HepG2 (cell line): ENCODE results near the gene GSTM1. TPM values are rescaled to one million over a fixed set of nuclear protein-coding genes. Genes with fewer than 3 reads are reported as not detected.

Source experiments
- ATAC-seq: fragments of 200-7000 bp; cut with Tn5 transposase; 3 replicates; pipeline ENCODE4 v1.9.1; 2020; ENCODE audit warnings: mild to moderate bottlenecking, moderate library complexity
- BruUV-seq: library from RNA; stranded (reverse); fragments of 400-500 nt; replicated peaks from 2 replicates; lab custom pipeline; 2021; lab: Mats Ljungman, UMichigan
- CTCF ChIA-PET: fragments of 300-600 bp; formaldehyde crosslinking; extraction: SDS; loops from one replicate; lab custom pipeline; 2021; ENCODE audit warnings: low total read pairs, inconsistent platforms, low intra/inter-chr PET ratio; lab: Yijun Ruan, JAX
- POLR2A ChIA-PET: fragments of 350-600 bp; sonication (Branson Sonifier 250); formaldehyde crosslinking; loops from one replicate; lab custom pipeline; 2020; ENCODE audit warnings: antibody characterized with exemption, inconsistent platforms; lab: Yijun Ruan, JAX
- DNase-seq: peaks from one replicate; pipeline ENCODE4 v3.0.0-alpha.2; 2015; ENCODE audit warnings: low spot score
- FAIRE-seq: peaks from 3 replicates; lab custom pipeline; 2011; peaks lifted over from hg19 to GRCh38; lab: Jason Lieb, UNC
- H2AFZ ChIP-seq: one replicate; pipeline ENCODE4 v1.6.1; 2011; ENCODE audit warnings: low read length, inconsistent platforms
- H3K27ac ChIP-seq: fragments of 300-600 bp; 3 replicates; pipeline ENCODE4 v1.8.0; 2011; ENCODE audit warnings: mixed run types, mild to moderate bottlenecking, mixed read lengths, low read length, inconsistent platforms; ENCODE audit not compliant: insufficient read depth; ENCODE audit errors: extremely low read length
- H3K27me3 ChIP-seq, 2 experiments: fragments of 200-600 bp in 1 of 2; 2 replicates in 1 of 2; 3 replicates in 1 of 2; pipeline versions ENCODE4 v1.6.0 to v1.8.0; 2011; ENCODE audit warnings: low read length in 2 of 2, mild to moderate bottlenecking in 2 of 2, moderate library complexity in 2 of 2, inconsistent platforms in 1 of 2; ENCODE audit not compliant: insufficient read depth in 2 of 2, control insufficient read depth in 1 of 2
- H3K36me3 ChIP-seq, 2 experiments: fragments of 200-600 bp in 1 of 2; replicated peaks in 1 of 2; 2 replicates in 1 of 2; 3 replicates in 1 of 2; pipeline versions ENCODE4 v1.5.1 to v1.8.0; 2011; ENCODE audit warnings: low read length in 2 of 2, inconsistent platforms in 1 of 2; ENCODE audit not compliant: insufficient read depth in 2 of 2, control insufficient read depth in 1 of 2
- H3K4me1 ChIP-seq: 2 replicates; pipeline ENCODE4 v1.5.1; 2012; ENCODE audit warnings: low read length, inconsistent platforms; ENCODE audit not compliant: insufficient read depth
- H3K4me2 ChIP-seq: 2 replicates; pipeline ENCODE4 v1.6.0; 2011; ENCODE audit warnings: low read depth, low read length, inconsistent platforms
- H3K4me3 ChIP-seq, 3 experiments: fragments of 200-600 bp in 1 of 3; sonication (generic), shearing (Covaris generic) in 1 of 3; replicated peaks in 1 of 3; 2 replicates each; pipeline ENCODE4 v1.5.1; 2011 to 2016; ENCODE audit warnings: low read length in 3 of 3, inconsistent platforms in 2 of 3, low read depth in 2 of 3, mild to moderate bottlenecking in 2 of 3, control low read depth in 1 of 3, mixed read lengths in 1 of 3; ENCODE audit not compliant: insufficient read depth in 1 of 3
- H3K79me2 ChIP-seq: one replicate; pipeline ENCODE4 v1.6.1; 2011; ENCODE audit warnings: low read length, inconsistent platforms; ENCODE audit not compliant: insufficient read depth
- H3K9ac ChIP-seq: 2 replicates; pipeline ENCODE4 v1.6.0; 2011; ENCODE audit warnings: mild to moderate bottlenecking, low read depth, low read length, inconsistent platforms; ENCODE audit not compliant: insufficient read depth
- H3K9me3 ChIP-seq: 2 replicates; pipeline ENCODE4 v1.5.1; 2012; ENCODE audit warnings: mild to moderate bottlenecking, low read length
- H4K20me1 ChIP-seq: 2 replicates; pipeline ENCODE4 v1.6.0; 2011; ENCODE audit warnings: inconsistent platforms, mild to moderate bottlenecking, low read length, moderate library complexity; ENCODE audit not compliant: insufficient read depth
- FOXM1 ChIP-seq: sonication (generic); formaldehyde crosslinking; IDR thresholded peaks from 2 replicates; pipeline ENCODE4 v1.5.0; 2020; ENCODE audit warnings: missing genetic modification reagents
- HNRNPH1 ChIP-seq: fragments of 200-400 bp; formaldehyde crosslinking; optimal IDR thresholded peaks from 2 replicates; pipeline ENCODE3; 2017; ENCODE audit warnings: mild to moderate bottlenecking, low read depth, low read length
- HOXA3 ChIP-seq: sonication (generic); formaldehyde crosslinking; IDR thresholded peaks from 2 replicates; pipeline ENCODE4 v1.5.0; 2020; ENCODE audit warnings: missing genetic modification reagents
- ISX ChIP-seq: sonication (generic); formaldehyde crosslinking; conservative IDR thresholded peaks from 2 replicates; pipeline ENCODE4 v1.5.0; 2020; ENCODE audit warnings: missing genetic modification reagents
- KDM1A ChIP-seq: IDR thresholded peaks from 2 replicates; pipeline ENCODE4 v1.6.1; 2016; ENCODE audit warnings: missing compliant biosample characterization
- KLF12 ChIP-seq: sonication (generic); formaldehyde crosslinking; IDR thresholded peaks from 2 replicates; pipeline ENCODE4 v1.4.0; 2020; ENCODE audit warnings: missing genetic modification reagents, borderline replicate concordance
- PTBP1 ChIP-seq: fragments of 200-400 bp; formaldehyde crosslinking; IDR thresholded peaks from 2 replicates; pipeline ENCODE4 v1.6.1; 2018; ENCODE audit warnings: low read length, low read depth; ENCODE audit not compliant: poor library complexity, severe bottlenecking
- TBP ChIP-seq: sonication (generic); formaldehyde crosslinking; IDR thresholded peaks from 2 replicates; pipeline ENCODE4 v1.5.0; 2020; ENCODE audit warnings: missing genetic modification reagents
- ZNF253 ChIP-seq: sonication (generic); formaldehyde crosslinking; IDR thresholded peaks from 2 replicates; pipeline ENCODE4 v1.8.0; 2022; ENCODE audit warnings: mild to moderate bottlenecking, missing genetic modification reagents, borderline replicate concordance
- ZNF292 ChIP-seq: sonication (generic); formaldehyde crosslinking; IDR thresholded peaks from 2 replicates; pipeline ENCODE4 v1.8.1; 2022; ENCODE audit warnings: mild to moderate bottlenecking, low read depth, missing genetic modification reagents, borderline replicate concordance
- ZNF33A ChIP-seq: sonication (generic); formaldehyde crosslinking; IDR thresholded peaks from 2 replicates; pipeline ENCODE4 v1.5.1; 2020; ENCODE audit warnings: missing genetic modification reagents, mild to moderate bottlenecking, moderate library complexity, borderline replicate concordance
- ZNF432 ChIP-seq: sonication (generic); formaldehyde crosslinking; IDR thresholded peaks from 2 replicates; pipeline ENCODE4 v1.5.0; 2020; ENCODE audit warnings: missing genetic modification reagents, mild to moderate bottlenecking, borderline replicate concordance
- ZNF709 ChIP-seq: sonication (generic); formaldehyde crosslinking; IDR thresholded peaks from 2 replicates; pipeline ENCODE4 v1.5.0; 2020; ENCODE audit warnings: mild to moderate bottlenecking, missing genetic modification reagents
- WGBS: methylation state at CpG from one replicate; pipeline ENCODE4 v1.1.6; 2017; ENCODE audit warnings: low lambda C conversion rate; 5-methylcytosine and 5-hydroxymethylcytosine counted together
- in situ Hi-C: cut with HindIII; loops from 2 replicates; pipeline ENCODE4 v1.10.0; 2017; ENCODE audit warnings: low pct_unique_long_range_greater_than_20kb; ENCODE audit not compliant: extremely low pct_ligation_motif_present
- intact Hi-C: fragments of 100-400 bp; cut with micrococcal nuclease; formaldehyde crosslinking; loops from one replicate; pipeline ENCODE4 v1.10.0; 2022; ENCODE audit not compliant: unreplicated experiment
- polyA plus RNA-seq, 8 experiments: library from polyadenylated mRNA; depleted of rRNA in 3 of 8; stranded (reverse) in 7 of 8; unstranded in 1 of 8; fragments of >200 nt; fragmentation: Illumina TruSeq in 4 of 8; extraction: Trizol in 4 of 8; gene quantifications; 2 replicates each; pipeline versions ENCODE4 v1.2.1 to v1.2.3, GENCODE V29; 2011 to 2016; ENCODE audit warnings: low read depth in 4 of 8, missing spikeins in 1 of 8, mixed read lengths in 1 of 8; ENCODE audit not compliant: insufficient read depth in 1 of 8
- total RNA-seq, 5 experiments: library from RNA; depleted of rRNA; stranded (reverse); fragments of >200 nt; fragmentation: Illumina TruSeq; extraction: Trizol; gene quantifications; 2 replicates each; pipeline ENCODE4 v1.2.3, GENCODE V29; 2016; ENCODE audit warnings: low read depth in 1 of 5
- TF ChIP-seq, protein P1 (sequence below): sonication (generic); formaldehyde crosslinking; IDR thresholded peaks from 2 replicates; pipeline ENCODE4 v1.9.0; 2021; ENCODE audit warnings: mild to moderate bottlenecking, missing genetic modification reagents
- TF ChIP-seq, protein P2 (sequence below): IDR thresholded peaks from 2 replicates; pipeline ENCODE4 v1.6.1; 2018; ENCODE audit warnings: missing genetic modification reagents, mild to moderate bottlenecking, missing compliant biosample characterization

The GSTM1 gene
- total and polyA plus RNA-seq, 2 of the 13 experiments (the other 11 are each of a cell fraction or from before 2014, with no cell fraction given): 0.42 TPM; not detected in 1

DNA sequence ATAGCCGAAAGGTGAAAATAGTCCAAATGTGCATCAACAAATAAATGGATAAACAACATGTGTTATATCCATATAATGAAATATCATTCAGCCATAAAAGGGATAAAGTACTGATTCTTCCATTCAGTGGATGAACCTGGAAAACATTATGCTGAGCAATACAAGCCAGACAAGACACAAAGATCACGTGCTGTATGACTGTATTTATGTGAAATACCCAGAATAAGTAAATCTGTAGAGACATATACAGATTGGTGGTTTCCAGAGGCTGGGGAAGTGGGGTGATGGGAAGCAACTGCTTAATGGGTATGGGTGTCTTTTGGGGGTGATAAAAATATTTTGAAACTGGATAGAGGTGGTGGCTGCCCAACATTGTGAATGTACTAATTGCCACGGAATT is 45.0 kb upstream of the GSTM1 start:
- Histone ChIP-seq H3K27me3 (0 out of 5 replicates have a peak, but pooled peaks cover 0 to 3% of the 10 kb centered on the region in 2 experiments), H4K20me1 (no peaks in the 10 kb centered on the region), H2AFZ (no peak overlapping the region), H3K9ac (no peak overlapping the region), H3K27ac (no peak overlapping the region), H3K9me3 (no peaks in the 10 kb centered on the region), H3K4me2 (no peak overlapping the region), H3K79me2 (no peaks in the 10 kb centered on the region), H3K4me3 (no peak overlapping the region), H3K36me3 (no peaks in the 10 kb centered on the region), H3K4me1 (peaks cover 23% of the 10 kb centered on the region)
- FAIRE-seq: no peak
- ChIA-PET POLR2A (no interaction called here), CTCF (interaction anchor here (1.2 to 2.6 kb wide), 5 partner anchors 61 to 133 kb away, joined by 3 to 26 read pairs (median 11); partner anchors contain the start of gene GNAI3)
- intact Hi-C loops (loop anchor here (1.0 to 5.0 kb wide), 3 partner anchors 62 to 350 kb away; no protein-coding TSS in a partner anchor), in situ Hi-C loops (loop anchor here (5.0 to 10.0 kb wide), 3 partner anchors 65 to 342 kb away; partner anchors contain the start of gene AHCYL1)
- ATAC-seq: no peak
- no peak for TF ChIP-seq HOXA3 (CRISPR knock-in tag)
- TF ChIP-seq ZNF709 (CRISPR knock-in tag): no peak
- TF ChIP-seq KDM1A (CRISPR knock-in tag): no peak
- TF ChIP-seq KLF12 (CRISPR knock-in tag): no peak
- TF ChIP-seq ZNF253 (CRISPR knock-in tag): no peak
- no peak for TF ChIP-seq FOXM1 (CRISPR knock-in tag)
- no peak for TF ChIP-seq HNRNPH1
- no peak for TF ChIP-seq ZNF432 (CRISPR knock-in tag)
- TF ChIP-seq ZNF292 (CRISPR knock-in tag): no peak
- TF ChIP-seq ISX: no peak
- TF ChIP-seq PTBP1: no peak
- TF ChIP-seq ZNF33A: no peak
- no peak for TF ChIP-seq TBP (CRISPR knock-in tag)
- TF ChIP-seq, protein P1, sequence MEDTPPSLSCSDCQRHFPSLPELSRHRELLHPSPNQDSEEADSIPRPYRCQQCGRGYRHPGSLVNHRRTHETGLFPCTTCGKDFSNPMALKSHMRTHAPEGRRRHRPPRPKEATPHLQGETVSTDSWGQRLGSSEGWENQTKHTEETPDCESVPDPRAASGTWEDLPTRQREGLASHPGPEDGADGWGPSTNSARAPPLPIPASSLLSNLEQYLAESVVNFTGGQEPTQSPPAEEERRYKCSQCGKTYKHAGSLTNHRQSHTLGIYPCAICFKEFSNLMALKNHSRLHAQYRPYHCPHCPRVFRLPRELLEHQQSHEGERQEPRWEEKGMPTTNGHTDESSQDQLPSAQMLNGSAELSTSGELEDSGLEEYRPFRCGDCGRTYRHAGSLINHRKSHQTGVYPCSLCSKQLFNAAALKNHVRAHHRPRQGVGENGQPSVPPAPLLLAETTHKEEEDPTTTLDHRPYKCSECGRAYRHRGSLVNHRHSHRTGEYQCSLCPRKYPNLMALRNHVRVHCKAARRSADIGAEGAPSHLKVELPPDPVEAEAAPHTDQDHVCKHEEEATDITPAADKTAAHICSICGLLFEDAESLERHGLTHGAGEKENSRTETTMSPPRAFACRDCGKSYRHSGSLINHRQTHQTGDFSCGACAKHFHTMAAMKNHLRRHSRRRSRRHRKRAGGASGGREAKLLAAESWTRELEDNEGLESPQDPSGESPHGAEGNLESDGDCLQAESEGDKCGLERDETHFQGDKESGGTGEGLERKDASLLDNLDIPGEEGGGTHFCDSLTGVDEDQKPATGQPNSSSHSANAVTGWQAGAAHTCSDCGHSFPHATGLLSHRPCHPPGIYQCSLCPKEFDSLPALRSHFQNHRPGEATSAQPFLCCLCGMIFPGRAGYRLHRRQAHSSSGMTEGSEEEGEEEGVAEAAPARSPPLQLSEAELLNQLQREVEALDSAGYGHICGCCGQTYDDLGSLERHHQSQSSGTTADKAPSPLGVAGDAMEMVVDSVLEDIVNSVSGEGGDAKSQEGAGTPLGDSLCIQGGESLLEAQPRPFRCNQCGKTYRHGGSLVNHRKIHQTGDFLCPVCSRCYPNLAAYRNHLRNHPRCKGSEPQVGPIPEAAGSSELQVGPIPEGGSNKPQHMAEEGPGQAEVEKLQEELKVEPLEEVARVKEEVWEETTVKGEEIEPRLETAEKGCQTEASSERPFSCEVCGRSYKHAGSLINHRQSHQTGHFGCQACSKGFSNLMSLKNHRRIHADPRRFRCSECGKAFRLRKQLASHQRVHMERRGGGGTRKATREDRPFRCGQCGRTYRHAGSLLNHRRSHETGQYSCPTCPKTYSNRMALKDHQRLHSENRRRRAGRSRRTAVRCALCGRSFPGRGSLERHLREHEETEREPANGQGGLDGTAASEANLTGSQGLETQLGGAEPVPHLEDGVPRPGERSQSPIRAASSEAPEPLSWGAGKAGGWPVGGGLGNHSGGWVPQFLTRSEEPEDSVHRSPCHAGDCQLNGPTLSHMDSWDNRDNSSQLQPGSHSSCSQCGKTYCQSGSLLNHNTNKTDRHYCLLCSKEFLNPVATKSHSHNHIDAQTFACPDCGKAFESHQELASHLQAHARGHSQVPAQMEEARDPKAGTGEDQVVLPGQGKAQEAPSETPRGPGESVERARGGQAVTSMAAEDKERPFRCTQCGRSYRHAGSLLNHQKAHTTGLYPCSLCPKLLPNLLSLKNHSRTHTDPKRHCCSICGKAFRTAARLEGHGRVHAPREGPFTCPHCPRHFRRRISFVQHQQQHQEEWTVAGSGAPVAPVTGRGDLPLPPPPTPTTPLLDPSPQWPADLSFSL: no peak
- TF ChIP-seq, protein P2, sequence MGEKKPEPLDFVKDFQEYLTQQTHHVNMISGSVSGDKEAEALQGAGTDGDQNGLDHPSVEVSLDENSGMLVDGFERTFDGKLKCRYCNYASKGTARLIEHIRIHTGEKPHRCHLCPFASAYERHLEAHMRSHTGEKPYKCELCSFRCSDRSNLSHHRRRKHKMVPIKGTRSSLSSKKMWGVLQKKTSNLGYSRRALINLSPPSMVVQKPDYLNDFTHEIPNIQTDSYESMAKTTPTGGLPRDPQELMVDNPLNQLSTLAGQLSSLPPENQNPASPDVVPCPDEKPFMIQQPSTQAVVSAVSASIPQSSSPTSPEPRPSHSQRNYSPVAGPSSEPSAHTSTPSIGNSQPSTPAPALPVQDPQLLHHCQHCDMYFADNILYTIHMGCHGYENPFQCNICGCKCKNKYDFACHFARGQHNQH (CRISPR knock-in tag): no peak
- whole genome bisulfite sequencing: 12% methylated on average over 3 of the region's 3 CpGs
- no TSS peak for BruUV-seq
- no peak for DNase-seq
